Breast epithelium (tissue), 3 donors: Measurements from ENCODE around the gene ATG5.

Experiments used
- POLR2A ChIP-seq: fragments of 450-650 bp; IDR thresholded peaks from one replicate; pipeline ENCODE4 v1.6.1; 2016; ENCODE audit warnings: antibody characterized with exemption, mild to moderate bottlenecking, moderate library complexity
- POLR2AphosphoS5 ChIP-seq, 3 donors: sonication (generic); formaldehyde crosslinking; IDR thresholded peaks; one replicate each; pipeline ENCODE4 v1.6.1; 2017; ENCODE audit warnings: antibody characterized with exemption in 3 of 3
- TF ChIP-seq, protein P1 (sequence below), 3 donors: fragments of 450-650 bp; IDR thresholded peaks; one replicate each; pipeline ENCODE4 v1.5.1; 2016 to 2017; ENCODE audit warnings: antibody characterized with exemption in 3 of 3, mild to moderate bottlenecking in 3 of 3, moderate library complexity in 3 of 3

- TF ChIP-seq, protein P1, sequence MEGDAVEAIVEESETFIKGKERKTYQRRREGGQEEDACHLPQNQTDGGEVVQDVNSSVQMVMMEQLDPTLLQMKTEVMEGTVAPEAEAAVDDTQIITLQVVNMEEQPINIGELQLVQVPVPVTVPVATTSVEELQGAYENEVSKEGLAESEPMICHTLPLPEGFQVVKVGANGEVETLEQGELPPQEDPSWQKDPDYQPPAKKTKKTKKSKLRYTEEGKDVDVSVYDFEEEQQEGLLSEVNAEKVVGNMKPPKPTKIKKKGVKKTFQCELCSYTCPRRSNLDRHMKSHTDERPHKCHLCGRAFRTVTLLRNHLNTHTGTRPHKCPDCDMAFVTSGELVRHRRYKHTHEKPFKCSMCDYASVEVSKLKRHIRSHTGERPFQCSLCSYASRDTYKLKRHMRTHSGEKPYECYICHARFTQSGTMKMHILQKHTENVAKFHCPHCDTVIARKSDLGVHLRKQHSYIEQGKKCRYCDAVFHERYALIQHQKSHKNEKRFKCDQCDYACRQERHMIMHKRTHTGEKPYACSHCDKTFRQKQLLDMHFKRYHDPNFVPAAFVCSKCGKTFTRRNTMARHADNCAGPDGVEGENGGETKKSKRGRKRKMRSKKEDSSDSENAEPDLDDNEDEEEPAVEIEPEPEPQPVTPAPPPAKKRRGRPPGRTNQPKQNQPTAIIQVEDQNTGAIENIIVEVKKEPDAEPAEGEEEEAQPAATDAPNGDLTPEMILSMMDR (IDR thresholded peaks at IDR 0.05) = no peak
- TF ChIP-seq POLR2AphosphoS5 (IDR thresholded peaks at IDR 0.05) (no peak), POLR2A (no peak)
Measured at GRCh38 chr6:106214531-106214930, 111.0 kb downstream of the ATG5 start.
